Activated T-helper 2 cell treated with anti-CD3 and anti-CD28 coated beads, Interferon-gamma antibody, Interleukin-2, Interleukin-4, amounts not matched to agents 10 μg/mL and 5 μg/mL and 100 μg/mL, durations not matched to agents 14 hours and 24 hours and 36 hours (primary cell): Measurements from ENCODE around the gene BABAM1. TPM values are rescaled to one million over a fixed set of nuclear protein-coding genes. Genes with fewer than 3 reads are reported as not detected.

Source experiments
- DNase-seq: peaks from one replicate; pipeline ENCODE4 v3.0.0; 2021; ENCODE audit warnings: low spot score
- H3K27ac Mint-ChIP-seq: one replicate; pipeline ENCODE4 v1.8.0; 2021; ENCODE audit warnings: mixed read lengths
- H3K27me3 Mint-ChIP-seq: one replicate; pipeline ENCODE4 v1.8.0; 2021; ENCODE audit warnings: low read depth, mixed read lengths
- H3K36me3 Mint-ChIP-seq: one replicate; pipeline ENCODE4 v1.8.0; 2021; ENCODE audit warnings: low read depth, mixed read lengths
- H3K4me1 Mint-ChIP-seq: one replicate; pipeline ENCODE4 v1.8.0; 2021; ENCODE audit warnings: low read depth, mixed read lengths
- H3K4me3 Mint-ChIP-seq: one replicate; pipeline ENCODE4 v1.8.0; 2021; ENCODE audit warnings: low read depth, mild to moderate bottlenecking, moderate library complexity, mixed read lengths
- H3K9me3 Mint-ChIP-seq: one replicate; pipeline ENCODE4 v1.8.0; 2021; ENCODE audit warnings: mixed read lengths
- intact Hi-C: fragments of 100-400 bp; cut with micrococcal nuclease; formaldehyde crosslinking; loops from one replicate; pipeline ENCODE4 v1.15.1; 2023
- total RNA-seq: library from RNA; stranded (reverse); gene quantifications from 2 replicates; pipeline ENCODE4 v1.2.3, GENCODE V29; 2022

Gene BABAM1
- total RNA-seq, 1 donor from 2014 or later: 122 TPM

GRCh38 chr19:17319473-17320238, 52.4 kb downstream of the BABAM1 start:
- no peak for DNase-seq
- H3K9me3 Mint-ChIP-seq: no peaks in the 10 kb centered on the region
- peaks cover 3% of the 10 kb centered on the region for H3K4me1 Mint-ChIP-seq
- no peak overlapping the region for H3K4me3 Mint-ChIP-seq
- H3K27me3 Mint-ChIP-seq: no peaks in the 10 kb centered on the region
- H3K36me3 Mint-ChIP-seq: peaks cover 38% of the 10 kb centered on the region
- no peak overlapping the region for H3K27ac Mint-ChIP-seq
- intact Hi-C loops: no loop called here

GRCh38 chr19:17320435-17320834, 53.2 kb downstream of the BABAM1 start:
- Mint-ChIP-seq H3K4me3 (no peak overlapping the region), H3K4me1 (peaks cover 3% of the 10 kb centered on the region), H3K36me3 (peaks cover 37% of the 10 kb centered on the region), H3K27me3 (no peaks in the 10 kb centered on the region), H3K9me3 (no peaks in the 10 kb centered on the region), H3K27ac (no peak overlapping the region)
- no peak for DNase-seq
- intact Hi-C loops: no loop called here

- Mint-ChIP-seq H3K4me3 (no peak overlapping the region), H3K27ac (no peak overlapping the region), H3K36me3 (peaks cover 26% of the 10 kb centered on the region), H3K4me1 (no peaks in the 10 kb centered on the region), H3K27me3 (no peaks in the 10 kb centered on the region), H3K9me3 (no peaks in the 10 kb centered on the region)
- no peak for DNase-seq
- intact Hi-C loops: no loop called here
Measured at GRCh38 chr19:17321655-17322489, 54.6 kb downstream of the BABAM1 start.

GRCh38 chr19:17322854-17323253, 55.6 kb downstream of the BABAM1 start:
- intact Hi-C loops: no loop called here
- Mint-ChIP-seq H3K4me1 (no peaks in the 10 kb centered on the region), H3K9me3 (no peaks in the 10 kb centered on the region), H3K27ac (no peak overlapping the region), H3K4me3 (no peak overlapping the region), H3K36me3 (peaks cover 22% of the 10 kb centered on the region), H3K27me3 (no peaks in the 10 kb centered on the region)
- no peak for DNase-seq

GRCh38 chr19:17323300-17323963, 56.2 kb downstream of the BABAM1 start:
- no peak for DNase-seq
- no peak overlapping the region for H3K4me3 Mint-ChIP-seq
- H3K4me1 Mint-ChIP-seq: no peaks in the 10 kb centered on the region
- H3K9me3 Mint-ChIP-seq: no peaks in the 10 kb centered on the region
- intact Hi-C loops: no loop called here
- H3K27me3 Mint-ChIP-seq: no peaks in the 10 kb centered on the region
- H3K27ac Mint-ChIP-seq: no peak overlapping the region
- peaks cover 20% of the 10 kb centered on the region for H3K36me3 Mint-ChIP-seq

GRCh38 chr19:17323964-17324332, 56.7 kb downstream of the BABAM1 start:
- Mint-ChIP-seq H3K4me1 (no peaks in the 10 kb centered on the region), H3K9me3 (no peaks in the 10 kb centered on the region), H3K27me3 (no peaks in the 10 kb centered on the region), H3K4me3 (no peak overlapping the region), H3K36me3 (peaks cover 20% of the 10 kb centered on the region), H3K27ac (no peak overlapping the region)
- no peak for DNase-seq
- intact Hi-C loops: no loop called here

- Mint-ChIP-seq H3K4me1 (no peaks in the 10 kb centered on the region), H3K27me3 (no peaks in the 10 kb centered on the region), H3K4me3 (no peak overlapping the region)
Measured at GRCh38 chr19:17324357-17325114, 57.3 kb downstream of the BABAM1 start.

GRCh38 chr19:17325133-17325532, 57.9 kb downstream of the BABAM1 start:
- Mint-ChIP-seq H3K27ac (no peak overlapping the region), H3K27me3 (peaks cover 5% of the 10 kb centered on the region), H3K36me3 (peaks cover 15% of the 10 kb centered on the region), H3K4me1 (no peaks in the 10 kb centered on the region), H3K9me3 (no peaks in the 10 kb centered on the region), H3K4me3 (no peak overlapping the region)
- DNase-seq: no peak
- intact Hi-C loops: no loop called here

More at GRCh38 chr19:17324357-17325114, 57.3 kb downstream of the BABAM1 start:
- Mint-ChIP-seq H3K27ac (no peak overlapping the region), H3K9me3 (no peaks in the 10 kb centered on the region), H3K36me3 (peaks cover 20% of the 10 kb centered on the region)
- intact Hi-C loops: no loop called here
- no peak for DNase-seq

GRCh38 chr19:17325881-17326594, 58.8 kb downstream of the BABAM1 start:
- no peaks in the 10 kb centered on the region for H3K4me1 Mint-ChIP-seq
- H3K27me3 Mint-ChIP-seq: peaks cover 9% of the 10 kb centered on the region

GRCh38 chr19:17326595-17326966, 59.3 kb downstream of the BABAM1 start:
- Mint-ChIP-seq H3K4me3 (no peak overlapping the region), H3K9me3 (no peaks in the 10 kb centered on the region), H3K27me3 (peaks cover 9% of the 10 kb centered on the region), H3K4me1 (no peaks in the 10 kb centered on the region), H3K27ac (no peak overlapping the region), H3K36me3 (peaks cover 14% of the 10 kb centered on the region)
- intact Hi-C loops: no loop called here
- no peak for DNase-seq

More at GRCh38 chr19:17325881-17326594, 58.8 kb downstream of the BABAM1 start:
- DNase-seq: no peak
- H3K4me3 Mint-ChIP-seq: no peak overlapping the region
- no peak overlapping the region for H3K27ac Mint-ChIP-seq
- H3K9me3 Mint-ChIP-seq: no peaks in the 10 kb centered on the region
- H3K36me3 Mint-ChIP-seq: peaks cover 15% of the 10 kb centered on the region
- intact Hi-C loops: no loop called here

GRCh38 chr19:17327068-17327653, 59.9 kb downstream of the BABAM1 start:
- no peaks in the 10 kb centered on the region for H3K9me3 Mint-ChIP-seq

More at GRCh38 chr19:17327068-17327653, 59.9 kb downstream of the BABAM1 start:
- H3K36me3 Mint-ChIP-seq: peaks cover 12% of the 10 kb centered on the region
- DNase-seq: no peak
- H3K4me3 Mint-ChIP-seq: no peak overlapping the region
- peaks cover 9% of the 10 kb centered on the region for H3K27me3 Mint-ChIP-seq
- H3K27ac Mint-ChIP-seq: no peak overlapping the region
- no peaks in the 10 kb centered on the region for H3K4me1 Mint-ChIP-seq
- intact Hi-C loops: no loop called here
